Small intestine (tissue), 7 donors: ENCODE results near the gene CMIP. TPM values are rescaled to one million over a fixed set of nuclear protein-coding genes. Genes with fewer than 3 reads are reported as not detected.

Experiments
- DNase-seq, 2 donors: peaks; one replicate each; pipeline versions ENCODE4 v3.0.0 to v3.0.0-alpha.2; 2013
- FAIRE-seq: peaks from 2 replicates; lab custom pipeline; 2012; peaks lifted over from hg19 to GRCh38; lab: Jason Lieb, UNC
- H3K27ac ChIP-seq, 3 donors: one replicate each; pipeline ENCODE4 v1.5.1; 2013; ENCODE audit warnings: low read length in 2 of 3, mild to moderate bottlenecking in 2 of 3, control low read depth in 1 of 3, inconsistent platforms in 1 of 3, low read depth in 1 of 3, moderate library complexity in 1 of 3
- H3K27me3 ChIP-seq, 3 donors: one replicate each; pipeline ENCODE4 v1.6.1; 2013; ENCODE audit warnings: low read length in 3 of 3, inconsistent platforms in 1 of 3; ENCODE audit not compliant: control insufficient read depth in 3 of 3, insufficient read depth in 3 of 3
- H3K36me3 ChIP-seq, 3 donors: one replicate each; pipeline ENCODE4 v1.6.1; 2013; ENCODE audit warnings: low read length in 3 of 3, inconsistent platforms in 1 of 3, low read depth in 1 of 3, mild to moderate bottlenecking in 1 of 3, moderate library complexity in 1 of 3; ENCODE audit not compliant: control insufficient read depth in 3 of 3, insufficient read depth in 2 of 3
- H3K4me1 ChIP-seq, 3 donors: one replicate each; pipeline ENCODE4 v1.6.1; 2013; ENCODE audit warnings: low read length in 2 of 3, inconsistent platforms in 1 of 3, low read depth in 1 of 3, mild to moderate bottlenecking in 1 of 3, moderate library complexity in 1 of 3; ENCODE audit not compliant: control insufficient read depth in 3 of 3, insufficient read depth in 2 of 3
- H3K4me3 ChIP-seq, 3 donors: one replicate each; pipeline ENCODE4 v1.5.1; 2013; ENCODE audit warnings: low read length in 3 of 3, control low read depth in 1 of 3, inconsistent platforms in 1 of 3, low read depth in 1 of 3, mild to moderate bottlenecking in 1 of 3, moderate library complexity in 1 of 3
- H3K9me3 ChIP-seq, 2 donors: one replicate each; pipeline ENCODE4 v1.6.1; 2013; ENCODE audit warnings: low read depth in 1 of 2, low read length in 1 of 2; ENCODE audit not compliant: control insufficient read depth in 2 of 2, insufficient read depth in 1 of 2
- WGBS, 3 donors: extraction: QIAGEN DNeasy Blood & Tissue Kit; methylation state at CpG; one replicate each; pipeline ENCODE4 v1.1.7; 2013; 5-methylcytosine and 5-hydroxymethylcytosine counted together
- polyA plus RNA-seq, 4 donors: library from polyadenylated mRNA; stranded (reverse) in 3 of 4; unstranded in 1 of 4; fragments of 200-250 nt in 3 of 4; fragments of 120-200 nt in 1 of 4; gene quantifications; one replicate each; pipeline versions ENCODE4 v1.2.1 to v1.2.3, GENCODE V29; 2013
- donor health status: healthy with polysubstance abuse.
- donor health status: control.
- donor health status: control.
- donor health status: Bipolar disorder and iron deficiency.
- donor health status: healthy.

Gene CMIP
- polyA plus RNA-seq, 4 donors: 43.8 to 74.7 (median 55.7) TPM

- Histone ChIP-seq H3K9me3 (peaks cover 0 to 15% of the 10 kb centered on the region in 2 donors), H3K36me3 (peaks cover 0 to 69% (median 0%) of the 10 kb centered on the region in 3 donors), H3K27me3 (no peaks in the 10 kb centered on the region), H3K4me3 (no peak overlapping the region), H3K27ac (peak overlapping the region; percentile 87 to 97 (median 93)), H3K4me1 (peaks cover 31 to 68% (median 33%) of the 10 kb centered on the region in 3 donors)
- DNase-seq (no peak), FAIRE-seq (no peak)
- 68 to 84% (median 72%) methylated on average over 19 of the region's 19 CpGs for WGBS, 3 donors
Measured at GRCh38 chr16:81549547-81550431, 105.2 kb downstream of the CMIP start.

GRCh38 chr16:81550432-81550808, 105.8 kb downstream of the CMIP start:
- peak; percentile 47 to 51 for DNase-seq
- no peak for FAIRE-seq
- H3K4me1 ChIP-seq: peaks cover 31 to 69% (median 33%) of the 10 kb centered on the region in 3 donors
- peak overlapping the region; percentile 15 to 97 (median 52) for H3K27ac ChIP-seq
- H3K9me3 ChIP-seq: peaks cover 0 to 15% of the 10 kb centered on the region in 2 donors
- no peak overlapping the region for H3K4me3 ChIP-seq
- 67 to 75% (median 73%) methylated on average over 2 of the region's 2 CpGs for WGBS, 3 donors
- peaks cover 0 to 69% (median 0%) of the 10 kb centered on the region in 3 donors for H3K36me3 ChIP-seq
- no peaks in the 10 kb centered on the region for H3K27me3 ChIP-seq

GRCh38 chr16:81551151-81551808, 106.7 kb downstream of the CMIP start:
- peaks cover 0 to 15% of the 10 kb centered on the region in 2 donors for H3K9me3 ChIP-seq
- H3K27me3 ChIP-seq: no peaks in the 10 kb centered on the region
- peak overlapping the region in 2 of 3 donors; percentile 22 to 37 for H3K27ac ChIP-seq
- WGBS, 3 donors: 71 to 82% (median 81%) methylated on average over 6 of the region's 6 CpGs
- no peak overlapping the region for H3K4me3 ChIP-seq
- peaks cover 27 to 71% (median 33%) of the 10 kb centered on the region in 3 donors for H3K4me1 ChIP-seq
- H3K36me3 ChIP-seq: peaks cover 0 to 66% (median 0%) of the 10 kb centered on the region in 3 donors
- FAIRE-seq: no peak
- DNase-seq: no peak

- DNase-seq: no peak
- peaks cover 26 to 74% (median 33%) of the 10 kb centered on the region in 3 donors for H3K4me1 ChIP-seq
Measured at GRCh38 chr16:81551821-81552304, 107.3 kb downstream of the CMIP start.

GRCh38 chr16:81552743-81553079, 108.1 kb downstream of the CMIP start:
- H3K9me3 ChIP-seq: peaks cover 0 to 15% of the 10 kb centered on the region in 2 donors
- DNase-seq (no peak), FAIRE-seq (no peak)
- H3K4me3 ChIP-seq: no peak overlapping the region
- peaks cover 20 to 78% (median 36%) of the 10 kb centered on the region in 3 donors for H3K4me1 ChIP-seq
- no peaks in the 10 kb centered on the region for H3K27me3 ChIP-seq
- 74 to 100% (median 100%) methylated on average over 1 of the region's 1 CpG for WGBS, 3 donors
- H3K27ac ChIP-seq: peak overlapping the region in 2 of 3 donors; percentile 52 to 82
- peaks cover 0 to 60% (median 0%) of the 10 kb centered on the region in 3 donors for H3K36me3 ChIP-seq

More at GRCh38 chr16:81551821-81552304, 107.3 kb downstream of the CMIP start:
- Histone ChIP-seq H3K36me3 (peaks cover 0 to 66% (median 0%) of the 10 kb centered on the region in 3 donors), H3K9me3 (peaks cover 0 to 15% of the 10 kb centered on the region in 2 donors), H3K27ac (peak overlapping the region in 1 of 3 donors; percentile 37), H3K4me3 (no peak overlapping the region), H3K27me3 (no peaks in the 10 kb centered on the region)
- no peak for FAIRE-seq
- WGBS, 3 donors: 73 to 82% (median 75%) methylated on average over 11 of the region's 11 CpGs

- H3K4me1 ChIP-seq: peaks cover 18 to 79% (median 40%) of the 10 kb centered on the region in 3 donors
- WGBS, 3 donors: 73 to 84% (median 81%) methylated on average over 22 of the region's 22 CpGs
- no peaks in the 10 kb centered on the region for H3K27me3 ChIP-seq
- FAIRE-seq (no peak), DNase-seq (no peak)
- peaks cover 0 to 15% of the 10 kb centered on the region in 2 donors for H3K9me3 ChIP-seq
- no peak overlapping the region for H3K4me3 ChIP-seq
- H3K36me3 ChIP-seq: peaks cover 0 to 59% (median 0%) of the 10 kb centered on the region in 3 donors
- H3K27ac ChIP-seq: peak overlapping the region; percentile 19 to 82 (median 55)
Measured at GRCh38 chr16:81553080-81553813, 108.6 kb downstream of the CMIP start.

GRCh38 chr16:81553814-81554675, 109.4 kb downstream of the CMIP start:
- DNase-seq (peak in 1 of 2 donors; percentile 59), FAIRE-seq (no peak)
- Histone ChIP-seq H3K27ac (peak overlapping the region; percentile 26 to 82 (median 55)), H3K36me3 (peaks cover 0 to 62% (median 0%) of the 10 kb centered on the region in 3 donors), H3K9me3 (peaks cover 0 to 15% of the 10 kb centered on the region in 2 donors), H3K4me3 (no peak overlapping the region), H3K27me3 (no peaks in the 10 kb centered on the region), H3K4me1 (peaks cover 17 to 78% (median 40%) of the 10 kb centered on the region in 3 donors)
- WGBS, 3 donors: 38 to 58% (median 42%) methylated on average over 10 of the region's 10 CpGs
